Heart right ventricle (tissue), 16 donors: ENCODE results near the gene PLA2G4B. TPM values are rescaled to one million over a fixed set of nuclear protein-coding genes. Genes with fewer than 3 reads are reported as not detected.

Experiments used
- ATAC-seq, 8 donors: fragments of 200-7000 bp; cut with Tn5 transposase; one replicate each; pipeline ENCODE4 v1.9.1; 2020; ENCODE audit warnings: mild to moderate bottlenecking in 8 of 8, moderate library complexity in 8 of 8, moderate number of reproducible peaks in 1 of 8
- DNase-seq, 2 donors: peaks; one replicate each; pipeline ENCODE4 v3.0.0-alpha.2; 2020
- H3K27ac ChIP-seq, 10 donors: fragments of 200-600 bp; sonication (generic) in 2 of 10; one replicate each; pipeline versions ENCODE4 v1.5.0 to v1.8.0; 2020 to 2022; ENCODE audit warnings: mild to moderate bottlenecking in 3 of 10
- H3K27me3 ChIP-seq, 7 donors: fragments of 200-600 bp; one replicate each; pipeline ENCODE4 v1.8.0; 2021 to 2022; ENCODE audit warnings: mild to moderate bottlenecking in 2 of 7
- H3K36me3 ChIP-seq, 9 donors: fragments of 200-600 bp; sonication (generic) in 1 of 9; one replicate each; pipeline versions ENCODE4 v1.5.0 to v1.8.0; 2020 to 2022; ENCODE audit warnings: mild to moderate bottlenecking in 2 of 9
- H3K4me1 ChIP-seq, 9 donors: fragments of 200-600 bp; sonication (generic) in 1 of 9; one replicate each; pipeline versions ENCODE4 v1.5.0 to v1.8.0; 2020 to 2022; ENCODE audit warnings: mild to moderate bottlenecking in 4 of 9
- H3K4me3 ChIP-seq, 10 donors: fragments of 200-600 bp; sonication (generic) in 2 of 10; one replicate each; pipeline versions ENCODE4 v1.5.0 to v1.8.0; 2020 to 2022; ENCODE audit warnings: mild to moderate bottlenecking in 7 of 10, moderate library complexity in 2 of 10
- H3K9me3 ChIP-seq, 11 donors: fragments of 200-600 bp in 10 of 11; sonication (generic) in 2 of 11; one replicate each; pipeline versions ENCODE4 v1.5.0 to v1.8.0; 2013 to 2022; ENCODE audit warnings: mild to moderate bottlenecking in 2 of 11, control low read depth in 1 of 11, moderate library complexity in 1 of 11
- WGBS, 2 donors: extraction: QIAGEN DNeasy Blood & Tissue Kit; methylation state at CpG; one replicate each; pipeline ENCODE4 v1.1.7; 2013; ENCODE audit warnings: inconsistent platforms in 1 of 2; 5-methylcytosine and 5-hydroxymethylcytosine counted together
- intact Hi-C, 10 donors: fragments of 100-400 bp; cut with DNase I; formaldehyde crosslinking; loops; one replicate each; pipeline versions ENCODE4 v1.11.1 to v1.14.2; 2022
- polyA plus RNA-seq, 2 donors: library from polyadenylated mRNA; stranded (reverse); fragments of 200-250 nt; gene quantifications; one replicate each; pipeline ENCODE4 v1.2.3, GENCODE V29; 2013
- total RNA-seq, 10 donors: library from RNA; stranded (reverse); fragmentation: NEBNext Ultra II Directional in 3 of 10; extraction: Animal tissue kit (Norgen Biotek cat#: 25700) in 3 of 10; gene quantifications; one replicate each; pipeline versions ENCODE4 v1.2.1 to v1.2.4, GENCODE V29; 2021 to 2023
- TF ChIP-seq, protein P1 (sequence below), 9 donors: fragments of 200-600 bp; sonication (generic) in 2 of 9; IDR thresholded peaks; one replicate each; pipeline versions ENCODE4 v1.5.0 to v1.8.0; 2021 to 2022; ENCODE audit warnings: antibody characterized with exemption in 9 of 9, mild to moderate bottlenecking in 5 of 9, moderate library complexity in 1 of 9
- donor health status: Arrhythmogenic right ventricular cardiomyopathy.
- donor health status: ischemic (EF 13 %, LVEDD 7.1; RV severe dilation, severe dysfunction).
- donor health status: healthy with polysubstance abuse.
- donor health status: DM: no; HTN: yes; CAD: no.
- donor health status: DM: no; HTN: no; CAD: no.
- donor health status: ischemic (EF 25% LVEDD 6.9; RV normal size, moderate dysfunction).
- donor health status: ischemic (EF 25% LVEDD 5.7; RV mildly dilated, moderate dysfunction).
- donor health status: healthy.
- donor health status: DM: yes; HTN: yes; CAD: no.
- donor health status: Ischemic cardiomyopathy.
- donor health status: ischemic (EF 35%, LVEDD 5.7; RV mildly dilated, moderate dysfunction).
- donor health status: nonischemic (EF 11% LVEDD 7.7; RV severe dilation, severe dysfunction).
- donor health status: DM: yes; HTN: yes; CAD: no.
- donor health status: PGD.
- donor health status: ischemic (EF 29% LVEDD 5.4; RV normal size, mild dysfunction).
- donor health status: nonischemic (EF 23%, LVEDD 6.1; RV moderate dilation, normal function).

Gene PLA2G4B
- total and polyA plus RNA-seq, 12 donors: 1.6 to 16.0 (median 3.2) TPM

DNA sequence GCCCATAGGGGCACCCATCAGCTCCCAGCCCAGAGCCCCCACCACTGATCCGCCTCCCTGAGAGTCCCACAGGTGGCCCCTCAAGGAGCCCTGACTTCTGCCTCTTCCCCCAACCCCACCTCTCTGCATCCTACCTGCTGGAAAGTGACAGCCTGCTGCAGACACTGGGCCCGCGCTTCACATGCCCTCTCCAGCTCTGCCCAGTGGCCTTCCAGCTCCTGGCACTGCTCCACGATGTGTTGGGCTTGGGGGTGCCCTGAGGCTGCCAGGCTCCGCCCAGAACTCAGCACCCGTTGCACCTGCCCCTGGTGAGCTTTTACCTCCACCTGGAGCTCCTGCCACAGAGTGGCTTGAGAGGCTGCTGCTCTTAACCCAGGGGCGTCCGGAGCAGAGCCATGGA is 35.1 kb downstream of the PLA2G4B start:
- WGBS, 2 donors: 93 to 94% methylated on average over 8 of the region's 8 CpGs
- TF ChIP-seq, protein P1, sequence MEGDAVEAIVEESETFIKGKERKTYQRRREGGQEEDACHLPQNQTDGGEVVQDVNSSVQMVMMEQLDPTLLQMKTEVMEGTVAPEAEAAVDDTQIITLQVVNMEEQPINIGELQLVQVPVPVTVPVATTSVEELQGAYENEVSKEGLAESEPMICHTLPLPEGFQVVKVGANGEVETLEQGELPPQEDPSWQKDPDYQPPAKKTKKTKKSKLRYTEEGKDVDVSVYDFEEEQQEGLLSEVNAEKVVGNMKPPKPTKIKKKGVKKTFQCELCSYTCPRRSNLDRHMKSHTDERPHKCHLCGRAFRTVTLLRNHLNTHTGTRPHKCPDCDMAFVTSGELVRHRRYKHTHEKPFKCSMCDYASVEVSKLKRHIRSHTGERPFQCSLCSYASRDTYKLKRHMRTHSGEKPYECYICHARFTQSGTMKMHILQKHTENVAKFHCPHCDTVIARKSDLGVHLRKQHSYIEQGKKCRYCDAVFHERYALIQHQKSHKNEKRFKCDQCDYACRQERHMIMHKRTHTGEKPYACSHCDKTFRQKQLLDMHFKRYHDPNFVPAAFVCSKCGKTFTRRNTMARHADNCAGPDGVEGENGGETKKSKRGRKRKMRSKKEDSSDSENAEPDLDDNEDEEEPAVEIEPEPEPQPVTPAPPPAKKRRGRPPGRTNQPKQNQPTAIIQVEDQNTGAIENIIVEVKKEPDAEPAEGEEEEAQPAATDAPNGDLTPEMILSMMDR (IDR thresholded peaks at IDR 0.05): no peak
- no peak for DNase-seq

DNA sequence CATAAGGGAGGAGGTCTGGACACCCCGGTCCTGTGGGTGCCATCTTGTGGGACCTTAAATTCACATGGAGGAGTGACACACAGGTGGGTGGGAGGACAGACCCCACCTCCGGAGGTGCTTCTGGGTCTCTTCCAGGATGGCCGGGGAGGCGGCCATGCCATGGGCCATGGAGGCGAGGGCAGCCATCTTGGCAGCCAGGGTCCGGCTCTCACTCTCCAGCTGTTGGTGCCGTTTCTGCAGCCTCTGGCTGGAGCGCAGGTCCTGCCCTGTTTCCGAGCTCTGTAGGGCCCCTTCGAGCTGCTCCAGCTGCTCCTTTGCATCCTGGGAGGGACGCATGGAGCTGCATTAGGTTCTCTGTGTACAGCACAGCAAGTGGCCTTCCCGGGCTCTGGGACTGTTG is 36.1 kb downstream of the PLA2G4B start:
- intact Hi-C loops: no loop called here
- no peaks in the 10 kb centered on the region for H3K27me3 ChIP-seq
- TF ChIP-seq, protein P1 (IDR thresholded peaks at IDR 0.05): no peak
- H3K36me3 ChIP-seq: no peaks in the 10 kb centered on the region
- H3K9me3 ChIP-seq: no peaks in the 10 kb centered on the region
- no peak overlapping the region for H3K27ac ChIP-seq
- WGBS, 2 donors: 92 to 93% methylated on average over 12 of the region's 12 CpGs
- H3K4me1 ChIP-seq: peaks cover 0 to 17% (median 10%) of the 10 kb centered on the region in 9 donors
- DNase-seq (no peak), ATAC-seq (no peak)
- no peak overlapping the region for H3K4me3 ChIP-seq

More for the DNA sequence above, 35.1 kb downstream of the PLA2G4B start:
- ATAC-seq: no peak
- no peak overlapping the region for H3K27ac ChIP-seq
- H3K9me3 ChIP-seq: no peaks in the 10 kb centered on the region
- H3K4me3 ChIP-seq: no peak overlapping the region
- H3K36me3 ChIP-seq: no peaks in the 10 kb centered on the region
- peaks cover 0 to 17% (median 10%) of the 10 kb centered on the region in 9 donors for H3K4me1 ChIP-seq
- H3K27me3 ChIP-seq: no peaks in the 10 kb centered on the region
- intact Hi-C loops: no loop called here

- 85 to 86% methylated on average over 13 of the region's 13 CpGs for WGBS, 2 donors
- ATAC-seq: no peak
These were observed 37.4 kb downstream of the PLA2G4B start for GRCh38 chr15:41876007-41876406.

DNA sequence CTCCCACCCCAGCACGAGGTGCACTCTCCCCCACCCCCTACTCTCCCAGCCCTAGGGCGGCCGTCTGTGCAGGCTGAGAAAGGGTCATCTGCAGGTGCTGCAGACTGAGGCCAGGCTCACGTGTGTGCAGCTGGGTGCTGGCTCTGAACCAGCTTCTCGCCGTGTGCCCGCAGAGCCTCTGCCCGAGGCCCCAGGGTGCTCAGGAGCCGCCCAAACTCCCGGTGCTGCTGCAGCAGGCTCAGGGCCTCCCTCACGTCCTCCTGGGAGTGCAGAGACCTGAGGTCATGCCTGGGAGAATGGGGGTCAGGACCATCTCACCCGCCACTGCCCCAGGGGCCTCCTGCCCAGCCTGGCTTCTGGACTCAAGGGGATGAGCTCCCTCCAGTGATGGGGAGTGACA is 38.0 kb downstream of the PLA2G4B start:
- Histone ChIP-seq H3K36me3 (no peaks in the 10 kb centered on the region), H3K4me1 (peaks cover under 1 to 16% (median 10%) of the 10 kb centered on the region in 9 donors), H3K27ac (no peak overlapping the region), H3K4me3 (no peak overlapping the region), H3K9me3 (no peaks in the 10 kb centered on the region), H3K27me3 (peaks cover 0 to 8% (median 0%) of the 10 kb centered on the region in 7 donors)
- 60 to 75% methylated on average over 12 of the region's 12 CpGs for WGBS, 2 donors
- TF ChIP-seq, protein P1 (IDR thresholded peaks at IDR 0.05): no peak
- ATAC-seq: no peak
- intact Hi-C loops: no loop called here
- no peak for DNase-seq

More at GRCh38 chr15:41876007-41876406, 37.4 kb downstream of the PLA2G4B start:
- Histone ChIP-seq H3K9me3 (no peaks in the 10 kb centered on the region), H3K4me3 (no peak overlapping the region), H3K4me1 (peaks cover 0 to 12% (median 6%) of the 10 kb centered on the region in 9 donors), H3K27ac (no peak overlapping the region), H3K36me3 (no peaks in the 10 kb centered on the region), H3K27me3 (peaks cover 0 to 1% (median 0%) of the 10 kb centered on the region in 7 donors)
- TF ChIP-seq, protein P1 (IDR thresholded peaks at IDR 0.05): no peak
- intact Hi-C loops: no loop called here
- DNase-seq: no peak
